Thyroid gland (tissue), 4 donors: ENCODE measurements around the gene MXI1. TPM values are rescaled to one million over a fixed set of nuclear protein-coding genes. Genes with fewer than 3 reads are reported as not detected.

ENCODE experiments used
- DNase-seq, 2 donors: peaks; one replicate each; pipeline ENCODE4 v3.0.0-alpha.2; 2019
- H3K27ac ChIP-seq, 3 donors: fragments of 200-600 bp; sonication (generic); 1 replicate in 2 of 3; 2 replicates in 1 of 3; pipeline ENCODE4 v1.5.1; 2016 to 2019; ENCODE audit warnings: mild to moderate bottlenecking in 1 of 3, moderate library complexity in 1 of 3
- H3K27me3 ChIP-seq: fragments of 200-600 bp; sonication (generic); one replicate; pipeline ENCODE4 v1.5.1; 2019
- H3K36me3 ChIP-seq, 2 donors: fragments of 200-600 bp; sonication (generic); one replicate each; pipeline ENCODE4 v1.5.1; 2016 to 2019
- H3K4me1 ChIP-seq, 2 donors: fragments of 200-600 bp; sonication (generic); one replicate each; pipeline ENCODE4 v1.5.1; 2017 to 2019
- H3K4me3 ChIP-seq, 3 donors: fragments of 200-600 bp; sonication (generic); replicated peaks in 1 of 3; 1 replicate in 2 of 3; 2 replicates in 1 of 3; pipeline ENCODE4 v1.5.1; 2016; ENCODE audit warnings: mild to moderate bottlenecking in 1 of 3
- H3K9me3 ChIP-seq: fragments of 200-600 bp; sonication (generic); one replicate; pipeline ENCODE4 v1.5.1; 2017
- CTCF ChIP-seq, 6 experiments: fragments of 200-600 bp in 3 of 6; fragments of 450-650 bp in 3 of 6; sonication (generic) in 3 of 6; IDR thresholded peaks; one replicate each; pipeline ENCODE4 v1.5.1; 2016 to 2019; ENCODE audit warnings: antibody characterized with exemption in 6 of 6, mild to moderate bottlenecking in 2 of 6, inconsistent platforms in 1 of 6, moderate library complexity in 1 of 6
- POLR2A ChIP-seq, 2 donors: fragments of 450-650 bp; IDR thresholded peaks; one replicate each; pipeline ENCODE4 v1.6.1; 2017; ENCODE audit warnings: antibody characterized with exemption in 2 of 2, mild to moderate bottlenecking in 2 of 2, moderate library complexity in 1 of 2
- WGBS, 2 donors: methylation state at CpG; one replicate each; pipeline ENCODE4 v1.1.5; 2017; 5-methylcytosine and 5-hydroxymethylcytosine counted together
- intact Hi-C: fragments of 100-400 bp; cut with DNase I; formaldehyde crosslinking; loops from one replicate; pipeline ENCODE4 v1.15.1; 2023
- total RNA-seq, 4 donors: library from RNA; depleted of rRNA; stranded (reverse); fragments of >200 nt; gene quantifications; one replicate each; pipeline ENCODE4 v1.2.3, GENCODE V29; 2016

MXI1 gene
- total RNA-seq, 4 donors from 2014 or later, result 51.2 to 136 (median 59.6) TPM

DNA sequence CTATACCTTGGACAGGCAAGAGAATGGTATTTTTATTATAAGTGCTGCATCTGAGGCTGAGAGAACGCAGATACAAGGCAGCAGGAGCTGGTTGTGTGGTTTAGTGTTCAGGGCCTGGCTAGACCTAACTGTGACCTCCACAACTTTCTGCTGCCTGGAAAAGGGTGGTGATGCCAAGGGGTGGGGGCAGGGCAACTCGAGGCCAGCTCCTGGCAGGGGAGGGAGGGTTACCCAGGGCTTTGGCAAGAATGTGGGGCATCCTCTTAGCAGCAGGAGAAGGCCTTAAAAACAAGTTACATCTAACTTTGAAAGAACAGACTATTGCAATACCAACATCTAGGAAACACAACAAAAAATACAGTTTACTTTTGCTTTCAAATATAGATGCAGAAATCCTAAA lies 13.0 kb downstream of the MXI1 start:
- WGBS, 2 donors, result 45 to 55% methylated on average over 2 of the region's 2 CpGs
- no peaks in the 10 kb centered on the region for H3K36me3 ChIP-seq
- no peak for TF ChIP-seq POLR2A (IDR thresholded peaks at IDR 0.05)
- TF ChIP-seq CTCF (IDR thresholded peaks at IDR 0.05), result no peak
- H3K4me1 ChIP-seq, result peaks cover 4 to 27% of the 10 kb centered on the region in 2 donors
- peak overlapping the region in 1 of 3 donors; percentile 9 for H3K27ac ChIP-seq
- intact Hi-C loops, result loop anchor here (10.0 kb wide), 1 partner anchor 54 kb away; no protein-coding TSS in a partner anchor
- DNase-seq, result peak; percentile 32 to 41
- no peaks in the 10 kb centered on the region for H3K9me3 ChIP-seq
- H3K27me3 ChIP-seq, result no peaks in the 10 kb centered on the region
- no peak overlapping the region for H3K4me3 ChIP-seq

- DNase-seq, result no peak
- no peaks in the 10 kb centered on the region for H3K9me3 ChIP-seq
- intact Hi-C loops, result loop anchor here (10.0 kb wide), 1 partner anchor 54 kb away; no protein-coding TSS in a partner anchor
- peak overlapping the region in 2 of 3 donors; percentile 9 to 63 for H3K27ac ChIP-seq
- 88 to 90% methylated on average over 4 of the region's 4 CpGs for WGBS, 2 donors
- H3K27me3 ChIP-seq, result no peaks in the 10 kb centered on the region
- no peak overlapping the region for H3K4me3 ChIP-seq
- TF ChIP-seq POLR2A (IDR thresholded peaks at IDR 0.05) (no peak), CTCF (IDR thresholded peaks at IDR 0.05) (no peak)
- peaks cover 4 to 27% of the 10 kb centered on the region in 2 donors for H3K4me1 ChIP-seq
- H3K36me3 ChIP-seq, result no peaks in the 10 kb centered on the region
These were observed 13.8 kb downstream of the MXI1 start for GRCh38 chr10:110221044-110221720.

DNA sequence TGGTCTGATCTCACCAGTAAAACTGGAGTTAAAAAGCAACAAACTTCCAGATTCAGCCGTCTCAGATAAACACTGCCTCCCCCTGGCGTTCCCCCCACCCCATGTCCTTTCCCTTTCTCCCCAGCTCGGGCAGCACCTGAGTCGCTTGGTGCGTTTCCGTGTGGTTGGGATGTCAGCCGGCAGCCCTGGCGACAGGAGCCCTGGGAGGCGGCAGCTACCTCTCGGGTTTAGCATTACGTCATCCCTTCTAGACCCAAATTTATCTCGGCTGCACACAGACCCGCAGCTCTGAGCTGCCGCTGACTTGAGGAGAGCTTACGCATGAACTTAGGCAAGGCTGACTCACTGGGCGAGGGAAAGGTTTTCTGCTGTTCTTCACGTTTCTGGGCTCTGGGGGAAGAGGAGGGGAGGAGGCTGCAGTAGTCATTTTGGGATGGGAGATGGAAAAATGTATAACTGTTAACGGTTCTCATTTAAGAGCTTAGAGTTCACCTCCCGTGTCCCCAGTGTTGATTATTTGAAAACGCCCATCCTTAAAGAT lies 14.4 kb downstream of the MXI1 start:
- Histone ChIP-seq H3K27me3 (no peaks in the 10 kb centered on the region), H3K4me1 (peaks cover 4 to 27% of the 10 kb centered on the region in 2 donors), H3K27ac (peak overlapping the region in 2 of 3 donors; percentile 9 to 63), H3K4me3 (peak overlapping the region in 1 of 3 donors; percentile 6), H3K36me3 (no peaks in the 10 kb centered on the region), H3K9me3 (no peaks in the 10 kb centered on the region)
- TF ChIP-seq POLR2A (IDR thresholded peaks at IDR 0.05), result peak in 1 of 2 donors; percentile 54
- TF ChIP-seq CTCF (IDR thresholded peaks at IDR 0.05), result peak in 2 of 6 experiments; percentile 21 to 24
- peak; percentile 77 to 78 for DNase-seq
- intact Hi-C loops, result loop anchor here (10.0 kb wide), 1 partner anchor 53 kb away; no protein-coding TSS in a partner anchor
- 9 to 12% methylated on average over 20 of the region's 20 CpGs for WGBS, 2 donors

GRCh38 chr10:110222641-110223297 lies 15.4 kb downstream of the MXI1 start:
- H3K36me3 ChIP-seq, result no peaks in the 10 kb centered on the region
- TF ChIP-seq POLR2A (IDR thresholded peaks at IDR 0.05) (no peak), CTCF (IDR thresholded peaks at IDR 0.05) (no peak)
- 90 to 95% methylated on average over 4 of the region's 4 CpGs for WGBS, 2 donors
- no peak overlapping the region for H3K4me3 ChIP-seq
- H3K4me1 ChIP-seq, result peaks cover 6 to 30% of the 10 kb centered on the region in 2 donors
- no peak for DNase-seq
- H3K9me3 ChIP-seq, result no peaks in the 10 kb centered on the region
- intact Hi-C loops, result loop anchor here (10.0 kb wide), 1 partner anchor 52 kb away; no protein-coding TSS in a partner anchor
- H3K27me3 ChIP-seq, result no peaks in the 10 kb centered on the region
- no peak overlapping the region for H3K27ac ChIP-seq
